K562 (cell line): Measurements from ENCODE around the gene PAX5. TPM values are rescaled to one million over a fixed set of nuclear protein-coding genes. Genes with fewer than 3 reads are reported as not detected.

Source experiments
- ATAC-seq: fragments of 200-7000 bp; cut with Tn5 transposase; 3 replicates; pipeline ENCODE4 v1.9.1; 2020; ENCODE audit warnings: moderate library complexity
- BruUV-seq: library from RNA; stranded (reverse); fragments of 400-500 nt; replicated peaks from 2 replicates; lab custom pipeline; 2021; lab: Mats Ljungman, UMichigan
- CTCF ChIA-PET: fragments of 300-600 bp; formaldehyde crosslinking; extraction: SDS; loops from one replicate; lab custom pipeline; 2021; ENCODE audit warnings: low intra/inter-chr PET ratio; lab: Yijun Ruan, JAX
- POLR2A ChIA-PET: fragments of 300-600, 350-650 bp; sonication (Branson Sonifier 250); formaldehyde crosslinking; extraction: SDS; loops from one replicate; lab custom pipeline; 2021; ENCODE audit warnings: antibody characterized with exemption, inconsistent platforms; lab: Yijun Ruan, JAX
- DNase-seq, 4 experiments: peaks; one replicate each; pipeline versions ENCODE4 v3.0.0 to v3.0.0-alpha.2; 2011 to 2018; ENCODE audit warnings: low spot score in 3 of 4, mixed read lengths in 3 of 4; ENCODE audit errors: extremely low read depth in 1 of 4
- FAIRE-seq: peaks from 2 replicates; lab custom pipeline; 2011; peaks lifted over from hg19 to GRCh38; lab: Jason Lieb, UNC
- H2AFZ ChIP-seq: 2 replicates; pipeline ENCODE4 v1.6.0; 2011; ENCODE audit warnings: low read depth, low read length, control low read depth, inconsistent platforms
- H3K27ac ChIP-seq: fragments of 200-600 bp; 3 replicates; pipeline ENCODE4 v1.8.0; 2011; ENCODE audit warnings: low read depth, mild to moderate bottlenecking, control low read depth, inconsistent platforms, low read length, moderate library complexity, mixed read lengths; ENCODE audit errors: extremely low read depth
- H3K27me3 ChIP-seq, 2 experiments: fragments of 300-600 bp in 1 of 2; 2 replicates in 1 of 2; 3 replicates in 1 of 2; pipeline versions ENCODE4 v1.6.0 to v1.8.0; 2011; ENCODE audit warnings: inconsistent platforms in 2 of 2, low read length in 2 of 2, mild to moderate bottlenecking in 1 of 2, mixed read lengths in 1 of 2, moderate library complexity in 1 of 2; ENCODE audit not compliant: control insufficient read depth in 2 of 2, insufficient read depth in 2 of 2
- H3K36me3 ChIP-seq: fragments of 300-600 bp; 3 replicates; pipeline ENCODE4 v1.8.0; 2011; ENCODE audit warnings: mild to moderate bottlenecking, low read length, inconsistent platforms; ENCODE audit not compliant: control insufficient read depth, insufficient read depth
- H3K4me1 ChIP-seq, 2 experiments: fragments of 200-600 bp in 1 of 2; replicated peaks in 1 of 2; 2 replicates in 1 of 2; 3 replicates in 1 of 2; pipeline versions ENCODE4 v1.5.1 to v1.8.0; 2011; ENCODE audit warnings: inconsistent platforms in 2 of 2, low read length in 2 of 2, mild to moderate bottlenecking in 1 of 2, mixed read lengths in 1 of 2, moderate library complexity in 1 of 2; ENCODE audit not compliant: control insufficient read depth in 2 of 2, insufficient read depth in 2 of 2
- H3K4me2 ChIP-seq: 2 replicates; pipeline ENCODE4 v1.6.1; 2011; ENCODE audit warnings: low read length, control low read depth, inconsistent platforms, mixed read lengths; ENCODE audit not compliant: insufficient read depth
- H3K4me3 ChIP-seq: fragments of 200-600 bp; sonication (generic), shearing (Covaris generic); 2 replicates; pipeline ENCODE4 v1.5.1; 2016; ENCODE audit warnings: control low read depth, inconsistent platforms
- H3K79me2 ChIP-seq: fragments of 200-600 bp; 3 replicates; pipeline ENCODE4 v1.8.0; 2011; ENCODE audit warnings: low read length, inconsistent platforms; ENCODE audit not compliant: control insufficient read depth, insufficient read depth
- H3K9ac ChIP-seq, 2 experiments: 2 replicates each; pipeline versions ENCODE4 v1.6.0 to v1.6.1; 2011; ENCODE audit warnings: low read depth in 2 of 2, low read length in 2 of 2, control low read depth in 1 of 2, inconsistent platforms in 1 of 2, mild to moderate bottlenecking in 1 of 2, mixed read lengths in 1 of 2; ENCODE audit not compliant: insufficient read depth in 1 of 2
- H3K9me1 ChIP-seq: one replicate; pipeline ENCODE4 v1.6.0; 2011; ENCODE audit warnings: inconsistent platforms, mild to moderate bottlenecking, low read length, moderate library complexity; ENCODE audit not compliant: control insufficient read depth, insufficient read depth
- H3K9me3 ChIP-seq: replicated peaks from 2 replicates; pipeline ENCODE4 v1.5.1; 2011; ENCODE audit warnings: low read depth, low read length, inconsistent platforms; ENCODE audit not compliant: control insufficient read depth, insufficient read depth
- H4K20me1 ChIP-seq: replicated peaks from 2 replicates; pipeline ENCODE4 v1.6.1; 2011; ENCODE audit warnings: low read length, inconsistent platforms, mixed read lengths; ENCODE audit not compliant: control insufficient read depth, insufficient read depth
- CSDE1 ChIP-seq, 2 experiments: fragments of 450-650 bp; IDR thresholded peaks; 2 replicates each; pipeline ENCODE4 v1.6.1; 2016; ENCODE audit warnings: mild to moderate bottlenecking in 1 of 2
- CTCFL ChIP-seq: IDR thresholded peaks from 2 replicates; pipeline ENCODE4 v1.6.1; 2011; ENCODE audit warnings: borderline replicate concordance, low read depth, mild to moderate bottlenecking, moderate library complexity, low read length; ENCODE audit not compliant: insufficient read depth, poor library complexity, severe bottlenecking
- HCFC1 ChIP-seq: IDR thresholded peaks from 2 replicates; pipeline ENCODE4 v1.6.1; 2012; ENCODE audit warnings: low read depth, low read length, improper control_type of control experiment
- HDAC2 ChIP-seq: fragments of 450-650 bp; IDR thresholded peaks from 2 replicates; pipeline ENCODE4 v1.6.1; 2016; ENCODE audit warnings: mild to moderate bottlenecking
- KLF10 ChIP-seq: fragments of 250-450 bp; sonication (Bioruptor Pico); IDR thresholded peaks from 2 replicates; pipeline ENCODE4 v1.6.1; 2021; ENCODE audit warnings: matching md5 sums
- MAFF ChIP-seq: IDR thresholded peaks from 2 replicates; pipeline ENCODE4 v1.6.1; 2012; ENCODE audit warnings: low read length, improper control_type of control experiment
- MCM5 ChIP-seq: fragments of 450-650 bp; IDR thresholded peaks from 2 replicates; pipeline ENCODE4 v1.6.1; 2016; ENCODE audit warnings: low read depth
- ZNF23 ChIP-seq: fragments of 250-450 bp; sonication (Bioruptor Pico); IDR thresholded peaks from 2 replicates; pipeline ENCODE4 v1.4.0; 2020; ENCODE audit warnings: mild to moderate bottlenecking
- ZNF354B ChIP-seq: fragments of 250-450 bp; sonication (Bioruptor Pico); IDR thresholded peaks from 2 replicates; pipeline ENCODE4 v1.4.0; 2020
- ZNF778 ChIP-seq: fragments of 450-650 bp; formaldehyde crosslinking; IDR thresholded peaks from 2 replicates; pipeline ENCODE4 v1.4.0; 2020; ENCODE audit warnings: mild to moderate bottlenecking, moderate library complexity
- WGBS: fragments of 100-300 bp; shearing (Covaris generic); methylation state at CpG from one replicate; pipeline ENCODE4 v1.1.6; 2016; ENCODE audit warnings: low coverage, mixed read lengths; ENCODE audit not compliant: insufficient coverage; ENCODE audit errors: missing lambda C conversion rate; 5-methylcytosine and 5-hydroxymethylcytosine counted together
- in situ Hi-C: fragments of 300-500 bp; cut with MboI; formaldehyde crosslinking; loops from 4 replicates; pipeline ENCODE4 v1.15.0; 2018; ENCODE audit warnings: inconsistent platforms, mixed read lengths
- intact Hi-C: fragments of 100-400 bp; cut with micrococcal nuclease; formaldehyde crosslinking; loops from 2 replicates; pipeline ENCODE4 v1.14.2; 2022
- polyA plus RNA-seq, 8 experiments: library from polyadenylated mRNA; depleted of rRNA in 4 of 8; stranded (reverse) in 5 of 8; unstranded in 3 of 8; fragments of >200 nt; fragmentation: Nextera tagmentation in 2 of 8; fragmentation: Illumina TruSeq in 1 of 8; extraction: Ambion mirVana in 2 of 8; extraction: Trizol in 1 of 8; gene quantifications; 2 replicates each; pipeline versions ENCODE4 v1.2.1 to v1.2.3, GENCODE V29; 2011 to 2014; ENCODE audit warnings: inconsistent platforms in 1 of 8, missing spikeins in 1 of 8
- total RNA-seq, 7 experiments: library from RNA; depleted of rRNA in 6 of 7; stranded (reverse); fragments of >200 nt in 6 of 7; fragmentation: Illumina TruSeq in 2 of 7; extraction: Trizol in 2 of 7; gene quantifications; 2 replicates each; pipeline versions ENCODE4 v1.2.1 to v1.2.3, GENCODE V29; 2011 to 2021; ENCODE audit warnings: low replicate concordance in 1 of 7
- TF ChIP-seq, protein P1 (sequence below): fragments of 450-650 bp; IDR thresholded peaks from 2 replicates; pipeline ENCODE4 v1.6.1; 2017; ENCODE audit warnings: mild to moderate bottlenecking, moderate library complexity
- TF ChIP-seq, protein P2 (sequence below): fragments of 450-650 bp; formaldehyde crosslinking; IDR thresholded peaks from 2 replicates; pipeline ENCODE4 v1.4.0; 2020; ENCODE audit warnings: mild to moderate bottlenecking, mixed read lengths

PAX5 gene
- total and polyA plus RNA-seq, 9 of the 15 experiments (the other 6 are each of a cell fraction or from before 2014, with no cell fraction given) = 0.03 to 0.09 TPM; not detected in 7

DNA sequence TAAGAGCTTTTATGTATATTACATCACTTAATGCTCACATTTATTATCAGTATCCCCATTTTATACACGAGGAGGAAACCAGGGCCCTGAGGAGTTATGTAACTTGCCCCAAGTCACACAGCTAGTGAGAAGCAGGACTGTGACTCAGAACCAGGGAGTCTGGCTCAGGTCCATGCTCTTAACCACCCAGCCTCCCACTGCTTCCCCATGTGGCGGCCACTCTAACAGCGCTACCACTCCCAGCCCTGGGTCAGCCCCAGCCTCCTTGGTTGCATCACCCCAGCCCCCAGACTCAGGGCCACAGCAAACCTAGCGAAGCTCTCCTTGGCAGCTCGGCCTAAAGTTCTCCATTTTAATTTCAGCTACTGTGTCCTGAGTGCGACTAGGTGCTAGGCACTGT, 159.1 kb downstream of the PAX5 start (continued):
- TF ChIP-seq CTCFL (no peak), HDAC2 (no peak), ZNF778 (CRISPR knock-in tag) (no peak), MCM5 (no peak), HCFC1 (no peak)
- TF ChIP-seq, protein P1, sequence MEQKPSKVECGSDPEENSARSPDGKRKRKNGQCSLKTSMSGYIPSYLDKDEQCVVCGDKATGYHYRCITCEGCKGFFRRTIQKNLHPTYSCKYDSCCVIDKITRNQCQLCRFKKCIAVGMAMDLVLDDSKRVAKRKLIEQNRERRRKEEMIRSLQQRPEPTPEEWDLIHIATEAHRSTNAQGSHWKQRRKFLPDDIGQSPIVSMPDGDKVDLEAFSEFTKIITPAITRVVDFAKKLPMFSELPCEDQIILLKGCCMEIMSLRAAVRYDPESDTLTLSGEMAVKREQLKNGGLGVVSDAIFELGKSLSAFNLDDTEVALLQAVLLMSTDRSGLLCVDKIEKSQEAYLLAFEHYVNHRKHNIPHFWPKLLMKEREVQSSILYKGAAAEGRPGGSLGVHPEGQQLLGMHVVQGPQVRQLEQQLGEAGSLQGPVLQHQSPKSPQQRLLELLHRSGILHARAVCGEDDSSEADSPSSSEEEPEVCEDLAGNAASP = no peak

- Histone ChIP-seq H4K20me1 (no peaks in the 10 kb centered on the region), H3K9me3 (no peaks in the 10 kb centered on the region), H3K4me3 (no peak overlapping the region), H3K9ac (no peak overlapping the region), H3K4me1 (peaks cover 0 to 3% of the 10 kb centered on the region in 2 experiments; a peak in 1 of 5 replicates), H3K36me3 (no peaks in the 10 kb centered on the region), H3K9me1 (no peaks in the 10 kb centered on the region), H3K27ac (no peak overlapping the region), H2AFZ (no peak overlapping the region), H3K79me2 (no peaks in the 10 kb centered on the region), H3K4me2 (no peak overlapping the region), H3K27me3 (peaks cover 0 to 41% of the 10 kb centered on the region in 2 experiments; a peak in 2 of 5 replicates)
- FAIRE-seq = no peak
- ChIA-PET POLR2A (no interaction called here), CTCF (interaction anchor here (1.8 kb wide), 1 partner anchor 117 kb away, joined by 7 read pairs; no protein-coding TSS in a partner anchor)
- TF ChIP-seq CSDE1 (IDR thresholded peaks at IDR 0.05) = no peak
- no peak for TF ChIP-seq ZNF23 (CRISPR knock-in tag)
- TF ChIP-seq MAFF = no peak
- TF ChIP-seq ZNF354B = no peak
- TF ChIP-seq KLF10 (CRISPR knock-in tag) = no peak
- TF ChIP-seq, protein P2, sequence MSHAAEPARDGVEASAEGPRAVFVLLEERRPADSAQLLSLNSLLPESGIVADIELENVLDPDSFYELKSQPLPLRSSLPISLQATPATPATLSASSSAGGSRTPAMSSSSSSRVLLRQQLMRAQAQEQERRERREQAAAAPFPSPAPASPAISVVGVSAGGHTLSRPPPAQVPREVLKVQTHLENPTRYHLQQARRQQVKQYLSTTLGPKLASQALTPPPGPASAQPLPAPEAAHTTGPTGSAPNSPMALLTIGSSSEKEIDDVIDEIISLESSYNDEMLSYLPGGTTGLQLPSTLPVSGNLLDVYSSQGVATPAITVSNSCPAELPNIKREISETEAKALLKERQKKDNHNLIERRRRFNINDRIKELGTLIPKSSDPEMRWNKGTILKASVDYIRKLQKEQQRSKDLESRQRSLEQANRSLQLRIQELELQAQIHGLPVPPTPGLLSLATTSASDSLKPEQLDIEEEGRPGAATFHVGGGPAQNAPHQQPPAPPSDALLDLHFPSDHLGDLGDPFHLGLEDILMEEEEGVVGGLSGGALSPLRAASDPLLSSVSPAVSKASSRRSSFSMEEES (CRISPR knock-in tag) = no peak
- no peak for ATAC-seq
- DNase-seq = no peak
- intact Hi-C loops = no loop called here
- no TSS peak for BruUV-seq
- in situ Hi-C loops = loop anchor here (5.0 kb wide), 1 partner anchor 113 kb away; no protein-coding TSS in a partner anchor
- 0% methylated on average over 2 of the region's 3 CpGs for WGBS
Observed at GRCh38 chr9:36874261-36874660, 159.8 kb downstream of the PAX5 start.
